Astrocyte (in vitro differentiated cells and primary cell): ENCODE data around the gene RABL2B. TPM values are rescaled to one million over a fixed set of nuclear protein-coding genes. Genes with fewer than 3 reads are reported as not detected.

ENCODE experiments used
- DNase-seq: peaks from one replicate; pipeline ENCODE4 v3.0.0-alpha.2; 2010; ENCODE audit warnings: low read depth
- FAIRE-seq: peaks from 2 replicates; lab custom pipeline; 2011; peaks lifted over from hg19 to GRCh38; lab: Jason Lieb, UNC
- H2AFZ ChIP-seq: 2 replicates; pipeline ENCODE4 v1.6.0; 2012; ENCODE audit warnings: low read depth, low read length, inconsistent platforms
- H3K27ac ChIP-seq: 2 replicates; pipeline ENCODE4 v1.5.1; 2011; ENCODE audit warnings: low read depth, low read length, inconsistent platforms
- H3K27me3 ChIP-seq: 2 replicates; pipeline ENCODE4 v1.6.0; 2011; ENCODE audit warnings: low read length, inconsistent platforms; ENCODE audit not compliant: insufficient read depth
- H3K36me3 ChIP-seq: 2 replicates; pipeline ENCODE4 v1.5.1; 2011; ENCODE audit warnings: low read length, inconsistent platforms; ENCODE audit not compliant: insufficient read depth
- H3K4me1 ChIP-seq: 2 replicates; pipeline ENCODE4 v1.5.1; 2011; ENCODE audit warnings: low read length, inconsistent platforms; ENCODE audit not compliant: insufficient read depth
- H3K4me2 ChIP-seq: 2 replicates; pipeline ENCODE4 v1.6.0; 2012; ENCODE audit warnings: low read length, inconsistent platforms
- H3K4me3 ChIP-seq: 2 replicates; pipeline ENCODE4 v1.5.1; 2011; ENCODE audit warnings: low read depth, mild to moderate bottlenecking, low read length, inconsistent platforms; ENCODE audit not compliant: insufficient read depth
- H3K79me2 ChIP-seq: 2 replicates; pipeline ENCODE4 v1.6.0; 2012; ENCODE audit warnings: mild to moderate bottlenecking, low read length, inconsistent platforms; ENCODE audit not compliant: insufficient read depth
- H3K9ac ChIP-seq: 2 replicates; pipeline ENCODE4 v1.6.0; 2012; ENCODE audit warnings: mild to moderate bottlenecking, low read length, inconsistent platforms
- H3K9me3 ChIP-seq: 2 replicates; pipeline ENCODE4 v1.5.1; 2012; ENCODE audit warnings: low read depth, mild to moderate bottlenecking, low read length, inconsistent platforms; ENCODE audit not compliant: insufficient read depth
- H4K20me1 ChIP-seq: 2 replicates; pipeline ENCODE4 v1.6.0; 2012; ENCODE audit warnings: low read length, inconsistent platforms; ENCODE audit not compliant: insufficient read depth
- H3K27ac Mint-ChIP-seq: one replicate; pipeline ENCODE4 v1.8.0; 2021; ENCODE audit warnings: mild to moderate bottlenecking, mixed read lengths; ENCODE audit not compliant: unreplicated experiment
- H3K27me3 Mint-ChIP-seq: one replicate; pipeline ENCODE4 v1.8.0; 2021; ENCODE audit warnings: low read depth, mixed read lengths; ENCODE audit not compliant: unreplicated experiment
- H3K36me3 Mint-ChIP-seq: one replicate; pipeline ENCODE4 v1.8.0; 2021; ENCODE audit warnings: low read depth, mixed read lengths; ENCODE audit not compliant: unreplicated experiment
- H3K4me1 Mint-ChIP-seq: one replicate; pipeline ENCODE4 v1.8.0; 2021; ENCODE audit warnings: low read depth, mixed read lengths; ENCODE audit not compliant: unreplicated experiment
- H3K4me3 Mint-ChIP-seq: one replicate; pipeline ENCODE4 v1.8.0; 2021; ENCODE audit warnings: mild to moderate bottlenecking, moderate library complexity, mixed read lengths; ENCODE audit not compliant: unreplicated experiment
- H3K9me3 Mint-ChIP-seq: one replicate; pipeline ENCODE4 v1.8.0; 2021; ENCODE audit warnings: mild to moderate bottlenecking, mixed read lengths; ENCODE audit not compliant: unreplicated experiment
- CTCF ChIP-seq: IDR thresholded peaks from 2 replicates; pipeline ENCODE4 v1.5.1; 2011; ENCODE audit warnings: low read depth, mild to moderate bottlenecking, inconsistent platforms, low read length, moderate library complexity; ENCODE audit not compliant: insufficient read depth
- EZH2 ChIP-seq: IDR thresholded peaks from 2 replicates; pipeline ENCODE4 v1.6.1; 2012; ENCODE audit warnings: mild to moderate bottlenecking, low read length, inconsistent platforms; ENCODE audit not compliant: insufficient read depth
- total RNA-seq: library from RNA; stranded (reverse); gene quantifications from 2 replicates; pipeline ENCODE4 v1.2.1, GENCODE V29; 2021

RABL2B gene
- total RNA-seq, 1 donor from 2014 or later: 26.6 TPM

- H4K20me1 ChIP-seq: peaks cover 14% of the 10 kb centered on the region
- no peaks in the 10 kb centered on the region for H3K9me3 ChIP-seq
- Mint-ChIP-seq H3K27me3 (peaks cover 39% of the 10 kb centered on the region), H3K36me3 (peaks cover 17% of the 10 kb centered on the region), H3K27ac (no peak overlapping the region), H3K4me3 (no peak overlapping the region), H3K4me1 (peaks cover 4% of the 10 kb centered on the region), H3K9me3 (peaks cover 4% of the 10 kb centered on the region)
- H3K4me1 ChIP-seq: no peaks in the 10 kb centered on the region
- no peak overlapping the region for H3K27ac ChIP-seq
- no peak overlapping the region for H3K4me3 ChIP-seq
- no peak overlapping the region for H3K9ac ChIP-seq
- peak overlapping the region; percentile 51 for H3K4me2 ChIP-seq
- H3K27me3 ChIP-seq: peaks cover 20% of the 10 kb centered on the region
- H3K79me2 ChIP-seq: no peaks in the 10 kb centered on the region
- FAIRE-seq (no peak), DNase-seq (no peak)
- TF ChIP-seq CTCF (peak; percentile 55), EZH2 (no peak)
- H2AFZ ChIP-seq: peak overlapping the region; percentile 62
- no peaks in the 10 kb centered on the region for H3K36me3 ChIP-seq
Observed at GRCh38 chr22:50731811-50732624, 51.4 kb downstream of the RABL2B start.

- H3K4me2 ChIP-seq: no peak overlapping the region
- peaks cover 31% of the 10 kb centered on the region for H3K27me3 Mint-ChIP-seq
Observed at GRCh38 chr22:50730941-50731661, 52.3 kb downstream of the RABL2B start.

More at GRCh38 chr22:50730941-50731661, 52.3 kb downstream of the RABL2B start:
- H3K9me3 Mint-ChIP-seq: no peaks in the 10 kb centered on the region
- DNase-seq (no peak), FAIRE-seq (no peak)
- no peaks in the 10 kb centered on the region for H3K9me3 ChIP-seq
- H4K20me1 ChIP-seq: peaks cover 19% of the 10 kb centered on the region
- H3K27ac Mint-ChIP-seq: no peak overlapping the region
- peaks cover 13% of the 10 kb centered on the region for H3K27me3 ChIP-seq
- no peaks in the 10 kb centered on the region for H3K36me3 ChIP-seq
- H3K4me1 Mint-ChIP-seq: peaks cover 4% of the 10 kb centered on the region
- no peak overlapping the region for H3K9ac ChIP-seq
- peaks cover 25% of the 10 kb centered on the region for H3K36me3 Mint-ChIP-seq
- no peak overlapping the region for H3K4me3 Mint-ChIP-seq
- H3K4me3 ChIP-seq: no peak overlapping the region
- H3K79me2 ChIP-seq: no peaks in the 10 kb centered on the region
- H2AFZ ChIP-seq: no peak overlapping the region
- H3K4me1 ChIP-seq: no peaks in the 10 kb centered on the region
- no peak for TF ChIP-seq EZH2
- no peak for TF ChIP-seq CTCF
- H3K27ac ChIP-seq: no peak overlapping the region
